HCT116 (cell line): Measurements from ENCODE around the gene ORC6. TPM values are rescaled to one million over a fixed set of nuclear protein-coding genes. Genes with fewer than 3 reads are reported as not detected.
A peak's percentile ranks its signal among the peaks of the same experiment; 100 is the strongest.

Experiments used
- ATAC-seq: fragments of 200-7000 bp; cut with Tn5 transposase; 2 replicates; pipeline ENCODE4 v1.9.1; 2020; ENCODE audit warnings: mild to moderate bottlenecking, moderate library complexity
- BruUV-seq: library from RNA; stranded (reverse); fragments of 400-500 nt; replicated peaks from 2 replicates; lab custom pipeline; 2021; lab: Mats Ljungman, UMichigan
- CTCF ChIA-PET: fragments of 300-600 bp; sonication (Branson Sonifier 250); formaldehyde crosslinking; loops from one replicate; lab custom pipeline; 2021; ENCODE audit warnings: antibody characterized with exemption; lab: Charles Lee
- POLR2A ChIA-PET: fragments of 300-600, 350-600 bp; sonication (Branson Sonifier 250); formaldehyde crosslinking; loops from one replicate; lab custom pipeline; 2021; ENCODE audit warnings: antibody characterized with exemption; lab: Charles Lee
- RAD21 ChIA-PET, 2 experiments: fragments of 300-600 bp; sonication (Branson Sonifier 250); formaldehyde crosslinking; loops; one replicate each; lab custom pipeline; 2023; ENCODE audit warnings: low total read pairs in 2 of 2; ENCODE audit not compliant: uncharacterized antibody in 2 of 2, unreplicated experiment in 2 of 2, low non-redundant PET in 1 of 2; lab: Charles Lee
- DNase-seq: peaks from one replicate; pipeline ENCODE4 v3.0.0-alpha.2; 2010; ENCODE audit warnings: low read depth, low spot score
- H2AFZ ChIP-seq: fragments of 200-600 bp; shearing (Covaris generic), sonication (generic); 2 replicates; pipeline ENCODE4 v1.6.1; 2017; ENCODE audit warnings: low read depth, mixed run types, mixed read lengths, antibody characterized with exemption, low read length; ENCODE audit not compliant: poor library complexity, severe bottlenecking
- H3K27ac ChIP-seq: 2 replicates; pipeline ENCODE4 v1.5.1; 2012; ENCODE audit warnings: low read depth, low read length
- H3K27me3 ChIP-seq: fragments of 200-600 bp; sonication (generic); 2 replicates; pipeline ENCODE4 v1.6.1; 2016; ENCODE audit warnings: mixed run types, low read length, mixed read lengths; ENCODE audit not compliant: insufficient read depth
- H3K36me3 ChIP-seq, 2 experiments: fragments of 200-500 bp in 1 of 2; fragments of 200-600 bp in 1 of 2; sonication (Bioruptor generic) in 1 of 2; sonication (generic) in 1 of 2; 2 replicates each; pipeline versions ENCODE4 v1.5.1 to v1.6.1; 2014 to 2016; ENCODE audit warnings: low read length in 2 of 2, inconsistent platforms in 1 of 2, mixed read lengths in 1 of 2, mixed run types in 1 of 2; ENCODE audit not compliant: insufficient read depth in 2 of 2, control insufficient read depth in 1 of 2
- H3K4me1 ChIP-seq, 2 experiments: fragments of 200-600 bp in 1 of 2; sonication (generic) in 1 of 2; 2 replicates each; pipeline versions ENCODE4 v1.5.1 to v1.6.1; 2012 to 2017; ENCODE audit warnings: low read length in 2 of 2, inconsistent platforms in 1 of 2, mild to moderate bottlenecking in 1 of 2, mixed read lengths in 1 of 2, mixed run types in 1 of 2, moderate library complexity in 1 of 2; ENCODE audit not compliant: insufficient read depth in 2 of 2, control insufficient read depth in 1 of 2
- H3K4me2 ChIP-seq: fragments of 200-600 bp; sonication (generic); 2 replicates; pipeline ENCODE4 v1.6.1; 2017; ENCODE audit warnings: mixed run types, low read length, mixed read lengths
- H3K4me3 ChIP-seq, 2 experiments: fragments of 200-600 bp in 1 of 2; sonication (generic) in 1 of 2; replicated peaks in 1 of 2; 2 replicates each; pipeline ENCODE4 v1.5.1; 2011 to 2016; ENCODE audit warnings: low read length in 2 of 2, control low read depth in 1 of 2, low read depth in 1 of 2, mild to moderate bottlenecking in 1 of 2, mixed read lengths in 1 of 2, mixed run types in 1 of 2
- H3K79me2 ChIP-seq: fragments of 200-600 bp; sonication (generic); 2 replicates; pipeline ENCODE4 v1.6.1; 2017; ENCODE audit warnings: mild to moderate bottlenecking, mixed run types, low read length, moderate library complexity, mixed read lengths; ENCODE audit not compliant: insufficient read depth
- H3K9ac ChIP-seq: fragments of 200-600 bp; sonication (generic); 2 replicates; pipeline ENCODE4 v1.6.1; 2016; ENCODE audit warnings: low read length, mixed read lengths
- H3K9me2 ChIP-seq: fragments of 200-600 bp; sonication (generic), shearing (Covaris generic); 2 replicates; pipeline ENCODE4 v1.6.1; 2017; ENCODE audit warnings: mixed run types, mild to moderate bottlenecking, moderate library complexity; ENCODE audit not compliant: insufficient read depth
- H3K9me3 ChIP-seq, 2 experiments: fragments of 200-500 bp in 1 of 2; fragments of 200-600 bp in 1 of 2; sonication (Bioruptor generic) in 1 of 2; sonication (generic) in 1 of 2; 2 replicates each; pipeline ENCODE4 v1.6.1; 2014 to 2017; ENCODE audit warnings: low read length in 2 of 2, mixed read lengths in 2 of 2, inconsistent platforms in 1 of 2, low read depth in 1 of 2, mild to moderate bottlenecking in 1 of 2, mixed run types in 1 of 2, moderate library complexity in 1 of 2; ENCODE audit not compliant: control insufficient read depth in 1 of 2, insufficient read depth in 1 of 2
- H4K20me1 ChIP-seq: fragments of 200-600 bp; sonication (generic), shearing (Covaris generic); 2 replicates; pipeline ENCODE4 v1.6.1; 2017; ENCODE audit warnings: mixed run types, mild to moderate bottlenecking, moderate library complexity; ENCODE audit not compliant: insufficient read depth
- ATF3 ChIP-seq: IDR thresholded peaks from 2 replicates; pipeline ENCODE4 v1.6.1; 2012
- CBX3 ChIP-seq: IDR thresholded peaks from 2 replicates; pipeline ENCODE4 v1.6.1; 2012; ENCODE audit warnings: low read depth
- EGR1 ChIP-seq: IDR thresholded peaks from 2 replicates; pipeline ENCODE4 v1.6.1; 2012; ENCODE audit warnings: low read depth
- EZH2 ChIP-seq: fragments of 200-600 bp; sonication (generic); IDR thresholded peaks from 2 replicates; pipeline ENCODE4 v1.6.1; 2017; ENCODE audit warnings: antibody characterized with exemption, mixed run types
- EZH2phosphoT487 ChIP-seq: fragments of 200-600 bp; IDR thresholded peaks from 2 replicates; pipeline ENCODE4 v1.6.1; 2018; ENCODE audit warnings: antibody characterized with exemption, borderline replicate concordance
- POLR2A ChIP-seq: IDR thresholded peaks from 2 replicates; pipeline ENCODE4 v1.7.0; 2011; ENCODE audit warnings: borderline replicate concordance; ENCODE audit not compliant: insufficient read depth, insufficient read length; ENCODE audit errors: extremely low read depth
- POLR2AphosphoS5 ChIP-seq: IDR thresholded peaks from 2 replicates; pipeline ENCODE4 v1.6.1; 2011; ENCODE audit warnings: mild to moderate bottlenecking, low read depth, low read length, moderate library complexity
- RAD21 ChIP-seq: IDR thresholded peaks from 2 replicates; pipeline ENCODE4 v1.6.1; 2012; ENCODE audit warnings: low read depth, mild to moderate bottlenecking
- REST ChIP-seq: IDR thresholded peaks from 2 replicates; pipeline ENCODE4 v1.6.1; 2012; ENCODE audit warnings: low read depth
- SIN3A ChIP-seq: IDR thresholded peaks from 2 replicates; pipeline ENCODE4 v1.6.1; 2012; ENCODE audit warnings: low read depth
- SP1 ChIP-seq: IDR thresholded peaks from 2 replicates; pipeline ENCODE4 v1.6.1; 2012; ENCODE audit warnings: low read depth
- SRF ChIP-seq: IDR thresholded peaks from 2 replicates; pipeline ENCODE4 v1.6.1; 2012; ENCODE audit warnings: low read depth
- TCF7L2 ChIP-seq: IDR thresholded peaks from 2 replicates; pipeline ENCODE4 v1.7.0; 2011; ENCODE audit warnings: borderline replicate concordance, inconsistent platforms; ENCODE audit not compliant: insufficient read depth, insufficient read length; ENCODE audit errors: extremely low read depth
- ZNF274 ChIP-seq: fragments of 200-500 bp; sonication (Bioruptor generic); IDR thresholded peaks from 2 replicates; pipeline ENCODE4 v1.6.1; 2014; ENCODE audit warnings: mild to moderate bottlenecking, low read depth, low read length, inconsistent platforms
- intact Hi-C: fragments of 100-400 bp; cut with micrococcal nuclease; formaldehyde crosslinking; loops from 2 replicates; pipeline ENCODE4 v1.10.0; 2022
- total RNA-seq: library from RNA; stranded (reverse); gene quantifications from one replicate; pipeline ENCODE4 v1.2.1, GENCODE V29; 2021; ENCODE audit not compliant: unreplicated experiment
- TF ChIP-seq, protein P1 (sequence below): IDR thresholded peaks from 2 replicates; pipeline ENCODE4 v1.6.1; 2012

ORC6 gene
- total RNA-seq, 1 experiment from 2014 or later: 44.7 TPM

DNA sequence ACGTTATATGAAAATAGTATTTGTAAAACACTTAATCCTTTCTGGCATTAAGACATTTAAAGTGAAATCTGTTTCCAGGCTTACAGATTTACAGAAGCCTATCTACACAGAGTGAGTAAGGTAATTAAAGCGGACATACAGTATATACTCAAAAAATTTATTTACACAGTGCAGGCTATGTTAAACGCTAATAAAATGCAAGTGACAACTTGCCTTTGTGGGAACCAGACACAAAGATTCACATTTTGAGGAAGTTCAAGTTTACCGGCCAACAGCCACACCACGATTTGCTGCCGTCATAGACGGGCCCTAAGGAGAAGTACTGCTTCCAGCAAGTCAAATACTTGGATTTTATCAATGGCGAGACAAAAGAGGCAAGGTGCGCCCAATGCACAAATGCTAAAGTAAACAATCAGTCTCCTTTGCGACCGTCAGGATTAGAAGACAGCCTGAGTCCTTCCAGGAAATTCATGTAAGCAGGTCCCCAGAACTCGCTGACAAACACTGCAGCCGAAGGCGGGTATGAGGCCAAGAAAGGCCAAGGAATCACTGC, 1.3 kb upstream of the ORC6 start:
- H2AFZ ChIP-seq: no peak overlapping the region
- H3K4me1 ChIP-seq: peaks cover 14 to 23% of the 10 kb centered on the region in 2 experiments; a peak in 3 of 4 replicates
- peaks cover 91% of the 10 kb centered on the region for H3K79me2 ChIP-seq
- ChIA-PET POLR2A (no interaction called here), RAD21 (no interaction called here), CTCF (no interaction called here)
- H3K9me2 ChIP-seq: no peaks in the 10 kb centered on the region
- ATAC-seq (no peak), DNase-seq (no peak)
- no peaks in the 10 kb centered on the region for H3K27me3 ChIP-seq
- no TSS peak for BruUV-seq
- H3K4me2 ChIP-seq: peak overlapping the region; percentile 90
- no peaks in the 10 kb centered on the region for H3K9me3 ChIP-seq
- peak overlapping the region; percentile 82 to 95 for H3K4me3 ChIP-seq
- peaks cover 22% of the 10 kb centered on the region; the same call in 1 of the 2 replicates for H4K20me1 ChIP-seq
- intact Hi-C loops: no loop called here
- H3K36me3 ChIP-seq: peaks cover 13 to 19% of the 10 kb centered on the region in 2 experiments; a peak in 3 of 4 replicates
- peak overlapping the region; percentile 92 for H3K9ac ChIP-seq
- TF ChIP-seq EZH2phosphoT487 (no peak), EGR1 (no peak), EZH2 (no peak), POLR2AphosphoS5 (no peak), SIN3A (no peak), ATF3 (no peak), POLR2A (no peak), SP1 (no peak)
- H3K27ac ChIP-seq: peak overlapping the region; percentile 93

- H3K9me3 ChIP-seq: no peaks in the 10 kb centered on the region
- peaks cover 22% of the 10 kb centered on the region; the same call in 1 of the 2 replicates for H4K20me1 ChIP-seq
- H3K4me1 ChIP-seq: peaks cover 14 to 23% of the 10 kb centered on the region in 2 experiments; a peak in 3 of 4 replicates
- H3K4me2 ChIP-seq: peak within 1 kb of the TSS; percentile 90
- H3K9me2 ChIP-seq: no peaks in the 10 kb centered on the region
- peak; percentile 90 for ATAC-seq
- ChIA-PET RAD21 (no interaction called here), CTCF (interaction anchor here (1.6 kb wide), 1 partner anchor 15 kb away, joined by 4 read pairs; no protein-coding TSS in a partner anchor), POLR2A (interaction anchor here (1.2 kb wide), 1 partner anchor 11 kb away, joined by 3 read pairs; no protein-coding TSS in a partner anchor)
- peaks cover 17 to 23% of the 10 kb centered on the region in 2 experiments; a peak in 3 of 4 replicates for H3K36me3 ChIP-seq
- intact Hi-C loops: no loop called here
- H2AFZ ChIP-seq: no peak within 1 kb of the TSS
- peak; percentile 97 for DNase-seq
- peak within 1 kb of the TSS; percentile 82 to 95 for H3K4me3 ChIP-seq
- no TSS peak for BruUV-seq
- H3K27me3 ChIP-seq: no peaks in the 10 kb centered on the region
- H3K9ac ChIP-seq: peak within 1 kb of the TSS; percentile 92
- peak within 1 kb of the TSS; percentile 93 for H3K27ac ChIP-seq
- peaks cover 89% of the 10 kb centered on the region for H3K79me2 ChIP-seq
- TF ChIP-seq REST (no peak), EZH2phosphoT487 (no peak), POLR2AphosphoS5 (peak; percentile 78), ZNF274 (no peak), CBX3 (no peak), SRF (no peak), RAD21 (no peak), TCF7L2 (peak; percentile 30)
- TF ChIP-seq, protein P1, sequence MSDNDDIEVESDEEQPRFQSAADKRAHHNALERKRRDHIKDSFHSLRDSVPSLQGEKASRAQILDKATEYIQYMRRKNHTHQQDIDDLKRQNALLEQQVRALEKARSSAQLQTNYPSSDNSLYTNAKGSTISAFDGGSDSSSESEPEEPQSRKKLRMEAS: peak; percentile 61; the same call in 1 of the 2 replicates
Measured at GRCh38 chr16:46688654-46689364, 650 bp upstream of the ORC6 start, which contains the start of gene VPS35. VPS35 (minus strand) TSS chr16:46689178; CDS start chr16:46689133, 45 bp downstream.
